OCI-LY3 (cell line): Measurements from ENCODE around the gene NFIC.
"Not testable (repeated sequence)": the region's sequence is repeated elsewhere in the genome, so short reads cannot be mapped to it uniquely, and the experiment has no call there.

Source experiments
- H2AFZ ChIP-seq: fragments of 200-600, 300-600 bp; shearing (Covaris generic); 2 replicates; pipeline ENCODE4 v1.6.0; 2014; ENCODE audit warnings: antibody characterized with exemption, low read depth, low read length
- H3K27ac ChIP-seq: fragments of 200-600, 300-600 bp; sonication (generic); 2 replicates; pipeline ENCODE4 v1.5.1; 2014; ENCODE audit warnings: mild to moderate bottlenecking, low read length, moderate library complexity, mixed read lengths
- H3K27me3 ChIP-seq: fragments of 200-600, 300-600 bp; sonication (generic); 2 replicates; pipeline ENCODE4 v1.6.1; 2014; ENCODE audit warnings: low read depth, low read length, mixed read lengths
- H3K36me3 ChIP-seq: fragments of 200-600, 300-600 bp; sonication (generic); replicated peaks from 2 replicates; pipeline ENCODE3; 2014; ENCODE audit warnings: low read depth, low read length, mixed read lengths
- H3K4me1 ChIP-seq: fragments of 300-600, 200-600 bp; sonication (generic); 2 replicates; pipeline ENCODE4 v1.6.1; 2014; ENCODE audit warnings: low read length, mixed read lengths
- H3K4me2 ChIP-seq: fragments of 200-600, 300-600 bp; sonication (generic); 2 replicates; pipeline ENCODE4 v1.6.1; 2014; ENCODE audit warnings: low read length, mixed read lengths
- H3K4me3 ChIP-seq: fragments of 300-600, 200-600 bp; sonication (generic); 2 replicates; pipeline ENCODE4 v1.5.1; 2014; ENCODE audit warnings: antibody characterized with exemption, mild to moderate bottlenecking, low read length, moderate library complexity
- H3K79me2 ChIP-seq: fragments of 300-600, 200-600 bp; shearing (Covaris generic); 2 replicates; pipeline ENCODE4 v1.6.1; 2014; ENCODE audit warnings: mild to moderate bottlenecking, low read length, mixed read lengths
- H3K9ac ChIP-seq: fragments of 300-600, 200-600 bp; shearing (Covaris generic); 2 replicates; pipeline ENCODE4 v1.6.0; 2014; ENCODE audit warnings: mild to moderate bottlenecking, low read length, moderate library complexity
- H3K9me3 ChIP-seq: fragments of 200-600, 300-600 bp; shearing (Covaris generic); 2 replicates; pipeline ENCODE4 v1.6.1; 2014; ENCODE audit warnings: low read length, mixed read lengths; ENCODE audit not compliant: insufficient read depth
- H4K20me1 ChIP-seq: fragments of 200-600, 300-600 bp; sonication (generic); 2 replicates; pipeline ENCODE4 v1.6.1; 2016; ENCODE audit warnings: low read length, mixed read lengths; ENCODE audit not compliant: insufficient read depth
- EZH2phosphoT487 ChIP-seq: fragments of 200-600 bp; shearing (Covaris generic); IDR thresholded peaks from 2 replicates; pipeline ENCODE4 v1.6.1; 2018; ENCODE audit warnings: antibody characterized with exemption, mixed run types, low read depth
- TF ChIP-seq, protein P1 (sequence below): fragments of 200-600, 300-600 bp; sonication (generic); IDR thresholded peaks from 2 replicates; pipeline ENCODE4 v1.5.1; 2014; ENCODE audit warnings: antibody characterized with exemption, low read length, low read depth

Gene NFIC

DNA sequence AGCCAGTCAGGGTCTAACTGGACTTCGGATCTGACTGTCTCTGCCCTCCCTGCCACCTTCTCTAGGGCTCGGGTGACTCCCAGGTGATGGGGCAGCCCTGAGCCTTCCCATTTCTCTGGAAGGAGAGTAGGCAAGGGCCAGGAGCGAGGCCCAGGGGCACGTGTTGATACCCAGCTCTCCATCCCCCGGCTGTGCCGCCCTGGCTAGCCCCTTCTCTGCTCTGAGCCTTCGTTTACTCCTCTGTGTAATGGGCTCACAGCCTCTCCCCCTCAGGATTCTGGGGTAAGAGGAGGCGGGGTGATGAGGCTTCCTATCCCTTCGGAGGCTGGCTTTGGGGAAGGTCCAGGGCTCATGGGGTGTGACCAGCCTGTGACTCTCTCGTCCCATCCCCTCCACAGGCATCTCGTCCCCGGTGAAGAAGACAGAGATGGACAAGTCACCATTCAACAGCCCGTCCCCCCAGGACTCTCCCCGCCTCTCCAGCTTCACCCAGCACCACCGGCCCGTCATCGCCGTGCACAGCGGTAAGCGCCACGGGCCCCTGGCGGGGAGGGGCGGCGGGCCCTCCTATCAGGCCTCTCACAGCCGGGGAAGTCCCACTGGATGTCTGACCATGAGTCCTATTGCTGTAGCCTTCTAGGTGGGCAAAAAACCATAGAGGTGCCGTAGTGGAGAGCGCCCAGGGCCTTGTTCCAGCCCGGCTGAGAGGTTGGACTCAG, 82.4 kb downstream of the NFIC start:
- no peak overlapping the region for H3K4me2 ChIP-seq
- no peak overlapping the region for H3K27ac ChIP-seq
- H3K27me3 ChIP-seq: no peaks in the 10 kb centered on the region
- no peak overlapping the region for H2AFZ ChIP-seq
- TF ChIP-seq EZH2phosphoT487: no peak
- TF ChIP-seq, protein P1, sequence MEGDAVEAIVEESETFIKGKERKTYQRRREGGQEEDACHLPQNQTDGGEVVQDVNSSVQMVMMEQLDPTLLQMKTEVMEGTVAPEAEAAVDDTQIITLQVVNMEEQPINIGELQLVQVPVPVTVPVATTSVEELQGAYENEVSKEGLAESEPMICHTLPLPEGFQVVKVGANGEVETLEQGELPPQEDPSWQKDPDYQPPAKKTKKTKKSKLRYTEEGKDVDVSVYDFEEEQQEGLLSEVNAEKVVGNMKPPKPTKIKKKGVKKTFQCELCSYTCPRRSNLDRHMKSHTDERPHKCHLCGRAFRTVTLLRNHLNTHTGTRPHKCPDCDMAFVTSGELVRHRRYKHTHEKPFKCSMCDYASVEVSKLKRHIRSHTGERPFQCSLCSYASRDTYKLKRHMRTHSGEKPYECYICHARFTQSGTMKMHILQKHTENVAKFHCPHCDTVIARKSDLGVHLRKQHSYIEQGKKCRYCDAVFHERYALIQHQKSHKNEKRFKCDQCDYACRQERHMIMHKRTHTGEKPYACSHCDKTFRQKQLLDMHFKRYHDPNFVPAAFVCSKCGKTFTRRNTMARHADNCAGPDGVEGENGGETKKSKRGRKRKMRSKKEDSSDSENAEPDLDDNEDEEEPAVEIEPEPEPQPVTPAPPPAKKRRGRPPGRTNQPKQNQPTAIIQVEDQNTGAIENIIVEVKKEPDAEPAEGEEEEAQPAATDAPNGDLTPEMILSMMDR: no peak
- no peaks in the 10 kb centered on the region for H3K9me3 ChIP-seq
- no peaks in the 10 kb centered on the region for H3K4me1 ChIP-seq
- H3K36me3 ChIP-seq: peaks cover 54% of the 10 kb centered on the region
- peaks cover 16% of the 10 kb centered on the region; the same call in 1 of the 2 replicates for H4K20me1 ChIP-seq
- no peak overlapping the region for H3K9ac ChIP-seq
- H3K79me2 ChIP-seq: peaks cover 6% of the 10 kb centered on the region; the same call in 1 of the 2 replicates
- H3K4me3 ChIP-seq: no peak overlapping the region

DNA sequence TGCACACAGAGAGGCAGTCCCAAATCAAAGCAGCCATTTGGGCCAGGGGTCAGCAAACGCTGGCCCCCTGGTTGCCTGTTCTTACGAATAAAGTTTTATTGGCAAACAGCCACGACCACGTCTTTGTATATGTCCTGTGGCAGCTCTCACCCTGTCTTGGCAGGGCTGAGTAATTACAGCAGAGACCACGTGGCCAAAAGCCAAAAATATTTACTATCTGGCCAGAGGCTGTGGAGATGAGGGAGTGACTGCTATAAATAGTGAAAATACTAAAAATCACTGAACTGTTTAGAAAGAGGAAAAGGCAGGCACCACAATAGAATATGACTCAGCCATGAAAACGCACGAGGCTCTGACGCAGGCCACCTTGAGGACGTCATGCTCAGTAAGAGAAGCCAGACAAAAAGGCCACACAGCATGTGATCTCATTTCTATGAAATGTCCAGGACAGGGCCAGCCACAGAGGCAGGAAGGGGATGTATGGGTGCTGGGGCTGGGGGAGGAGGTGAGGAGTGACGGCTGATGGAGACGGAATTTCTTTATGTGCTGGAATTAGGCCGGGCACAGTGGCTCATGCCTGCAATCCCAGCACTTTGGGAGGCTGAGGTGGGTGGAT, 84.5 kb downstream of the NFIC start:
- Histone ChIP-seq H3K36me3 (peaks cover 51% of the 10 kb centered on the region), H3K4me2 (no peak overlapping the region), H2AFZ (no peak overlapping the region), H3K4me1 (no peaks in the 10 kb centered on the region), H3K79me2 (no peaks in the 10 kb centered on the region; the same call in 1 of the 2 replicates), H4K20me1 (peaks cover 10% of the 10 kb centered on the region), H3K9me3 (no peaks in the 10 kb centered on the region), H3K4me3 (no peak overlapping the region), H3K27me3 (no peaks in the 10 kb centered on the region), H3K27ac (no peak overlapping the region), H3K9ac (no peak overlapping the region)
- TF ChIP-seq, protein P1: no peak
- no peak for TF ChIP-seq EZH2phosphoT487

GRCh38 chr19:3451451-3451866, 85.1 kb downstream of the NFIC start:
- no peak overlapping the region for H3K27ac ChIP-seq
- peaks cover 10% of the 10 kb centered on the region for H4K20me1 ChIP-seq
- H2AFZ ChIP-seq: no peak overlapping the region
- no peak overlapping the region for H3K9ac ChIP-seq
- TF ChIP-seq EZH2phosphoT487: no peak
- TF ChIP-seq, protein P1: no peak
- H3K36me3 ChIP-seq: peaks cover 46% of the 10 kb centered on the region
- H3K9me3 ChIP-seq: no peaks in the 10 kb centered on the region
- no peaks in the 10 kb centered on the region for H3K27me3 ChIP-seq
- no peaks in the 10 kb centered on the region; the same call in 1 of the 2 replicates for H3K79me2 ChIP-seq
- H3K4me1 ChIP-seq: no peaks in the 10 kb centered on the region
- H3K4me2 ChIP-seq: no peak overlapping the region
- no peak overlapping the region for H3K4me3 ChIP-seq

GRCh38 chr19:3452171-3452941, 86.0 kb downstream of the NFIC start:
- Histone ChIP-seq H4K20me1 (peaks cover 16% of the 10 kb centered on the region), H2AFZ (no peak overlapping the region), H3K36me3 (peaks cover 50% of the 10 kb centered on the region), H3K4me2 (no peak overlapping the region), H3K27me3 (no peaks in the 10 kb centered on the region), H3K79me2 (no peaks in the 10 kb centered on the region; the same call in 1 of the 2 replicates), H3K27ac (no peak overlapping the region), H3K4me3 (no peak overlapping the region), H3K4me1 (no peaks in the 10 kb centered on the region), H3K9ac (no peak overlapping the region), H3K9me3 (no peaks in the 10 kb centered on the region)
- TF ChIP-seq, protein P1: no peak
- no peak for TF ChIP-seq EZH2phosphoT487

DNA sequence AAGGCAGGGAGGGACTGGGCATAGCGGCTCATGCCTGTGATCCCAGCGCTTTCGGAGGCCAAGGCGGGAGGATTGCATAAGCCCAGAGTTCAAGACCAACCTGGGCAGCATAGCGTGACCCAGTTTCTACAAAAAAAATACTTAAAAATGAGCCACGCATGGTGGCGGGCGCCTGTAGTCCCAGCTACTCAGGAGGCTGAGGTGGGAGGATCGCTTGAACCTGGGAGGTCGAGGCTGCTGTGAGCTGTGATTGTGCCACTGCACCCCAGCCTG, 86.5 kb downstream of the NFIC start:
- H2AFZ ChIP-seq, H3K79me2 ChIP-seq, H3K27me3 ChIP-seq, H3K4me1 ChIP-seq, H3K27ac ChIP-seq, H3K9ac ChIP-seq, H3K9me3 ChIP-seq, H3K4me3 ChIP-seq, H3K4me2 ChIP-seq: not testable (repeated sequence)
- H4K20me1 ChIP-seq: peaks cover 17% of the 10 kb centered on the region
- H3K36me3 ChIP-seq: peaks cover 50% of the 10 kb centered on the region
